ENCODE results near the gene SPEM2. TPM values are rescaled to one million over a fixed set of nuclear protein-coding genes. Genes with fewer than 3 reads are reported as not detected.

Gene SPEM2
- total RNA-seq, 2 donors from 2014 or later, result 0.14 TPM; not detected in 1

DNA sequence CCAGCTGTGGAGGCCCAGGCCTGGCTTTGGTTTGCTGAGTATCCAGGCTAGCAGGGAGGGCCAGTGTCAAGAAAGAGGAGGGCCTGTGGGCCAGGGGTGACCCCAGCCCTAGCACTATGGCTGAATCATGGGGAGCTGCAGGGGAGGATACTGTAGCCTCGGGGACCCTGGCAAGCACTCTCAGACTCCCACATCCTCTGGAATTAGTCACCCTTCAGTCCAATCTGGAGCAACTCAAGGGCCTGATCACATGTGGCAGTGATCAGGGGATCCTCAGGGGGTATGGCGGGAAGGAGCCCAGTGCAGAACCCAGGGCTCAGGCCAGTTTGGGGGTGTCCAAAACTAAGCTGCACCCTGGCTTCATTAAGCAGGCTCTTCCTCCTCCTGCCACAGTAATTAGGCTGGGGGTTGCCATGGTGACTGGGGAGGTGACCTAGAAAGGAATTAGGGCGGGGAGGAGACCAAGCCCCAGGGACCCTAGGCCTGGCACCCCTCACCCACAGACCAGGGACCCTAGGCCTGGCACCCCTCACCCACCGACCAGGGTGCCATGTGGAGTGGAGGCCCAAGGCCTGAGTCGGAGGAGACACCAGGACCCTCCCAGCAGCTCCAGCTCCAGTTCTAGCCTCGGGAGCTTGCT lies 11.9 kb upstream of the SPEM2 start:
- DNase-seq (ENCODE audit: low spot score in 2 of 2), result no peak
- ATAC-seq, result peak in 1 of 2 donors; percentile 44
- no peaks in the 10 kb centered on the region for H3K36me3 Mint-ChIP-seq
- no peak overlapping the region for H3K27ac Mint-ChIP-seq
- H3K9me3 Mint-ChIP-seq, result no peaks in the 10 kb centered on the region

- ATAC-seq, result no peak
- no peak for DNase-seq (ENCODE audit: low spot score in 2 of 2)
- Mint-ChIP-seq H3K9me3 (no peaks in the 10 kb centered on the region), H3K27ac (no peak overlapping the region), H3K36me3 (no peaks in the 10 kb centered on the region)
Measured at GRCh38 chr17:7414837-7415236, 10.6 kb upstream of the SPEM2 start.

- ATAC-seq, result no peak
- Mint-ChIP-seq H3K36me3 (no peaks in the 10 kb centered on the region), H3K9me3 (no peaks in the 10 kb centered on the region)
Measured at GRCh38 chr17:7415784-7416183, 9.6 kb upstream of the SPEM2 start.

GRCh38 chr17:7416323-7416722 lies 9.1 kb upstream of the SPEM2 start:
- no peak for DNase-seq (ENCODE audit: low spot score in 2 of 2)
- ATAC-seq, result no peak
- no peaks in the 10 kb centered on the region for H3K36me3 Mint-ChIP-seq
- H3K9me3 Mint-ChIP-seq, result no peaks in the 10 kb centered on the region
- no peak overlapping the region for H3K27ac Mint-ChIP-seq

More at GRCh38 chr17:7415784-7416183, 9.6 kb upstream of the SPEM2 start:
- DNase-seq (ENCODE audit: low spot score in 2 of 2), result no peak
- no peak overlapping the region for H3K27ac Mint-ChIP-seq

GRCh38 chr17:7417056-7417655 lies 8.3 kb upstream of the SPEM2 start:
- DNase-seq (ENCODE audit: low spot score in 2 of 2), result no peak
- no peak for ATAC-seq
- Mint-ChIP-seq H3K36me3 (no peaks in the 10 kb centered on the region), H3K27ac (no peak overlapping the region), H3K9me3 (no peaks in the 10 kb centered on the region)

DNA sequence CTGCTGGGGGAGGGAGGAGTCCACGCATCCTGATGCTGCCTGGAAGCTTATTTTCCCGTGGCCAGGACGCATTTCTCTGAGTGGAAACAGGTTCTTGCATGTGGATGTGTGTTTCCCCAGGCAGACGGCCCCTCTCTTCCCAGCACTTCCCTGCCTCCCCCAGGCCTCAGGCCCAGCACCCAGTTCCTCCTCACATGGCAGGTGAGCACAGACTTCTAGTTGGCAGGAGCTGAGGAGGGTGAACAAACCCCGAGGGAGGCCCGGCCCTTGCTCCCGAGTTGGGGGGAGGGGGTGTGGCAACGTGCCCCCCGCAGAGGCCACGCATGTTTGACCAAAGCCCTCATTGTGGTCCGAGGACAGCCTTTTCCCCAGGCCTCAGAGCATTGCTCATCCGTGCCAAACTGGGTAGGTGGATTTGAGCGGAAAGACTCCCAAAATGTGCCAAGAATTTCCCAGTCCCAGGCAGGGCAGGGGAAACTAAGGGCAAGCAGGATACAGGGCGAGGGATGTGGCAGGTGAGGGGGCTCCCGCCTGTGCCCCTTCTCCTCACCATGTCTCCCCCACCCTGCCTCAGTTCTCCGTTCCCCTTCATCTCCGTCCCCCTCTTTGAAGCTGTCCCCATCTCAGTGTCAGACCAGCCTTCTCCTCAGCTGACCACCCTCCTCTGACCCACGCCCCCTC lies 6.8 kb upstream of the SPEM2 start:
- Mint-ChIP-seq H3K36me3 (no peaks in the 10 kb centered on the region), H3K27ac (no peak overlapping the region), H3K9me3 (no peaks in the 10 kb centered on the region)
- no peak for ATAC-seq
- no peak for DNase-seq (ENCODE audit: low spot score in 2 of 2)

GRCh38 chr17:7419819-7420610 lies 5.4 kb upstream of the SPEM2 start, which contains the start of gene SPEM1:
Gene SPEM1 (plus strand): TSS chr17:7420324. CDS start chr17:7420385, 61 bp downstream.
- ATAC-seq, result no peak
- no peak for DNase-seq (ENCODE audit: low spot score in 2 of 2)
- no peaks in the 10 kb centered on the region for H3K36me3 Mint-ChIP-seq
- no peaks in the 10 kb centered on the region for H3K9me3 Mint-ChIP-seq
- H3K27ac Mint-ChIP-seq, result peak within 1 kb of the TSS in 1 of 2 donors; percentile 61

- H3K27ac Mint-ChIP-seq, result no peak overlapping the region
- DNase-seq (ENCODE audit: low spot score in 2 of 2) (no peak), ATAC-seq (no peak)
- H3K9me3 Mint-ChIP-seq, result no peaks in the 10 kb centered on the region
- no peaks in the 10 kb centered on the region for H3K36me3 Mint-ChIP-seq
Measured at GRCh38 chr17:7421186-7421585, 4.2 kb upstream of the SPEM2 start.

GRCh38 chr17:7423679-7424078 lies 1.7 kb upstream of the SPEM2 start:
- DNase-seq (ENCODE audit: low spot score in 2 of 2) (no peak), ATAC-seq (no peak)
- Mint-ChIP-seq H3K9me3 (no peaks in the 10 kb centered on the region), H3K36me3 (no peaks in the 10 kb centered on the region), H3K27ac (no peak overlapping the region)

DNA sequence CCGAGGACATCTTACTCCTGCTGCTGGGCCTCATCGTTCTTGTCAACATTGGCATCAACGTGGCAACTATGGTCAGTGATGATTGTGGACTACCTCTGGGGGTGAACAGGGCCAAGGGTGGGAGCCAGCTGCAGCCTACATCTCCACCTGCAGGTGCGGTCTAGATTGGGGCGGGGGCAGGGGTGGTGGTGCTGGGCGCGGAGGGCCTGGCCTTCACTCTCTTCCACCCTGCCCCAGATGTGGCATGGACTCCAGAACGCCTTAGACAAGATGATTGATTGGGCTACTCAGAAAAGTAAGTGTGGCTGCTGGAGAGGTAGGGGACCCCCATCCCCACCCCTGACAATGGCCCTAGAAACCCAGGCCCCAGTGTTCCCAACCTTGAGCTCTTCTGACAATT lies 340 bp downstream of the SPEM2 start:
- H3K36me3 Mint-ChIP-seq, result no peaks in the 10 kb centered on the region
- H3K27ac Mint-ChIP-seq, result no peak overlapping the region
- no peak for DNase-seq (ENCODE audit: low spot score in 2 of 2)
- no peak for ATAC-seq
- no peaks in the 10 kb centered on the region for H3K9me3 Mint-ChIP-seq

DNA sequence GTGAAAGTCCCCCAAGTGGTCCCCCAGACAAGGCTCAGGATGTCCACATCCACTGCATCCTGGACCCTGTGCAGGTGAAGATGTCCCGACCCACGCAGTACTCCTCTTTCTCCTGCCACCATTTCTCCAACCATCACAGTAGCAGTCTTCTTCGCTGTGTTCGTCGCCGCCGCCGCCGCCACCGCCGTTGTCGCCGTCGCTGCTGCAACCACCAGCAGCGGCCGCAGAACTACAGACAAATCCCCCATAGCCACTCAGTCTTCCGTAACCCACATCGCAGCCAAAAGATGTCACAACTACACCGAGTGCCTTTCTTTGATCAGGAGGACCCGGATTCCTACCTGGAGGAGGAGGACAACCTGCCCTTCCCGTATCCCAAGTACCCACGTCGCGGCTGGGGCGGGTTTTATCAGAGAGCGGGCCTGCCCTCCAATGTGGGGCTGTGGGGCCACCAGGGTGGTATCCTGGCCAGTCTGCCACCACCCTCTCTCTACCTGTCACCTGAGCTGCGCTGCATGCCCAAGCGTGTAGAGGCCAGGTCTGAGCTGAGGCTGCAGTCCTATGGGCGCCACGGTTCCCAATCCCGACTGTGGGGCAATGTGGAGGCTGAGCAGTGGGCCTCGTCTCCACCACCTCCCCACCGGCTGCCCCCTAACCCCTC lies 917 bp downstream of the SPEM2 start:
- H3K36me3 Mint-ChIP-seq, result no peaks in the 10 kb centered on the region
- H3K9me3 Mint-ChIP-seq, result no peaks in the 10 kb centered on the region
- no peak overlapping the region for H3K27ac Mint-ChIP-seq
- DNase-seq (ENCODE audit: low spot score in 2 of 2) (no peak), ATAC-seq (no peak)

DNA sequence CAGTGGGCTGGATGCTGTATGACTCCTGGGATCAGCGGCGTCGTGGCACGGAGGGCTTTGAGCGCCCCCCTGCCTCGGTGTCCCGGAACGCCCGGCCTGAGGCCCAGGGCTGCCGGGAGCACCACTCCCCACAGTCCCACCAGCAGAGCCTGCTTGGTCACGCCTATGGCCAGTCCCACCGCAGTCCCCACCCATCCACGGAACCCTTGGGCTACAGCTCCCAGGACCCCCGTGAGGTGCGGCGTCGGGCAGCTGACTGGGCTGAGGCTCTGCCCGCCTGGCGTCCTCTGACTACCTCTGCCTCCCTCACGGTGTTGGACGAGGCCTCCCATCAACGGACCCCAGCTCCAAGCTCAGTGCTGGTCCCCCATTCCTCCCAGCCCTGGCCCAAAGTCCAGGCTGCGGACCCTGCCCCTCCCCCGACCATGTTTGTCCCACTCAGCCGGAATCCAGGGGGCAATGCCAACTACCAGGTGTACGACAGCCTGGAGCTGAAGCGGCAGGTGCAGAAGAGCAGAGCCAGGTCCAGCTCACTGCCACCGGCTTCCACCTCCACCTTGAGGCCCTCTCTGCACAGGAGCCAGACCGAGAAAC lies 1.6 kb downstream of the SPEM2 start:
- H3K36me3 Mint-ChIP-seq, result no peaks in the 10 kb centered on the region
- DNase-seq (ENCODE audit: low spot score in 2 of 2) (no peak), ATAC-seq (no peak)
- no peaks in the 10 kb centered on the region for H3K9me3 Mint-ChIP-seq
- no peak overlapping the region for H3K27ac Mint-ChIP-seq

DNA sequence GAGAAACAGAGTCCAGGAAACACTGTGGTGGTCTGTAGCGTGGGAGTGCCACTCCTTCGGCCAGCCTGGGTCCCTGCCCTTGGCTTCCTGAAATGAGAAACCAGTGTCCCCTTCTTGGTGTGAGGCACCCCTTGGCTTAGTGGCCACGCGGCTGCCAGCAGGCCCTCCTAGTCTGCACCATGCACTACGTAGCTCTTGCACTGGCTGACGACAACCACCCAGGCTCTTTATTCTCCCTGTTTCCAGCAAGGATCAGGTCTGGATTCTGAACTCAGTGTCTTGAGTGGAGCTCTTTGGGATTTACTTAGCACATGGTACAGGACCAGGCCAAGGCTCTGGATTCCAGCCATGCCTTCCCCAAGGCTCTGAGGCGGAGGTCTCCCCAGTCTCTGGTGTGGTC lies 2.1 kb downstream of the SPEM2 start:
- ATAC-seq (no peak), DNase-seq (ENCODE audit: low spot score in 2 of 2) (no peak)
- Mint-ChIP-seq H3K27ac (no peak overlapping the region), H3K36me3 (no peaks in the 10 kb centered on the region), H3K9me3 (no peaks in the 10 kb centered on the region)

GRCh38 chr17:7428557-7428956 lies 3.1 kb downstream of the SPEM2 start, which contains the start of gene SPEM3:
Gene SPEM3 (plus strand): TSS chr17:7428857. CDS start chr17:7428903, 46 bp downstream.
- H3K9me3 Mint-ChIP-seq, result no peaks in the 10 kb centered on the region
- DNase-seq (ENCODE audit: low spot score in 2 of 2) (no peak), ATAC-seq (no peak)
- H3K36me3 Mint-ChIP-seq, result no peaks in the 10 kb centered on the region
- peak within 1 kb of the TSS in 1 of 2 donors; percentile 55 for H3K27ac Mint-ChIP-seq

DNA sequence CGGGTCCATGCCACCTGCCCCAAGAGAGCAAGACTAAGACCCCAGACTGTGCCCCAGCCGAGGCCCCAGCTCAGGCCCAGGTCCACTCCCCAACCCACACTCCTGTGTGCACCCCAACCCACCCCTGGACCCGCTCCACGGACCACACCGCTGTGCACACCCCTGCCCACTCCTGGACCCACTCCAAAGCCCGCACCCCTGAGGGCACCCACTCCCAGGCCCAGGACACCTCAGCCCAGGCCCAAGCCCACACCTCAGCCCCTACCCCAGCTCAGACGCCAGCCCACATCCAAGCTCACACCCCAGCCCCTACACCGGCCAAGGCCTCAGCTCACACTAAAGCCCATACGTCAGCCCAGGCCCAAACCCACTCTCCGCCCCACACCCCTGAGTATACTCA lies 4.3 kb downstream of the SPEM2 start:
- DNase-seq (ENCODE audit: low spot score in 2 of 2), result no peak
- Mint-ChIP-seq H3K27ac (no peak overlapping the region), H3K36me3 (no peaks in the 10 kb centered on the region)

DNA sequence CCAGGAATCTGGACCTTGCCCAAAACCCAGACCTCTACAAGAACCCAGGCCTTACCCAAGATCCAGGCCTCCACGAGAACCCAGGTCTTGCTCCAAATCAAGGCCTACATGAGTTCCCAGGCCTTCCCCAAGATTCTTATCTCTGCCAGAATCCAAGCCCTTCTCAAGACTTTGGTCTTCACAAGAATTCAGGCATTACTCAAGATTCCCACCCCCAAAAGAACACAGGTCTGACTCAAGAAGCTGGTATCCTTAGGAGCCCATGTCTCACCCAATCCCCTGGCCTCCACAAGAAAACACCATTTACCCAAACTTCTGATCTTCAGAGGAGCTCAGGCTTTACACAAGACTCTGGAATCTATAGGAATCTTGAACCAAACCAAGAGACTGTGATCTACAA lies 5.8 kb downstream of the SPEM2 start:
- ATAC-seq (no peak), DNase-seq (ENCODE audit: low spot score in 2 of 2) (no peak)
- no peaks in the 10 kb centered on the region for H3K36me3 Mint-ChIP-seq
- H3K27ac Mint-ChIP-seq, result no peak overlapping the region
- H3K9me3 Mint-ChIP-seq, result no peaks in the 10 kb centered on the region

More for the DNA sequence above, 4.3 kb downstream of the SPEM2 start:
- H3K9me3 Mint-ChIP-seq, result no peaks in the 10 kb centered on the region
- ATAC-seq, result peak in 1 of 2 donors; percentile 32

All from activated naive CD4-positive, alpha-beta T cell treated with anti-CD3 and anti-CD28 coated beads, Interleukin-2, amount 50 U/mL, for 72 hours (primary cell).